Activated CD8-positive, alpha-beta memory T cell treated with anti-CD3 and anti-CD28 coated beads for 48 hours (primary cell): Measurements from ENCODE around the gene CCR5.

ENCODE experiments used
- DNase-seq, 3 experiments: peaks; one replicate each; pipeline ENCODE4 v3.0.0-alpha.2; 2020; ENCODE audit warnings: low read depth in 2 of 3, low spot score in 2 of 3

Gene CCR5

DNA sequence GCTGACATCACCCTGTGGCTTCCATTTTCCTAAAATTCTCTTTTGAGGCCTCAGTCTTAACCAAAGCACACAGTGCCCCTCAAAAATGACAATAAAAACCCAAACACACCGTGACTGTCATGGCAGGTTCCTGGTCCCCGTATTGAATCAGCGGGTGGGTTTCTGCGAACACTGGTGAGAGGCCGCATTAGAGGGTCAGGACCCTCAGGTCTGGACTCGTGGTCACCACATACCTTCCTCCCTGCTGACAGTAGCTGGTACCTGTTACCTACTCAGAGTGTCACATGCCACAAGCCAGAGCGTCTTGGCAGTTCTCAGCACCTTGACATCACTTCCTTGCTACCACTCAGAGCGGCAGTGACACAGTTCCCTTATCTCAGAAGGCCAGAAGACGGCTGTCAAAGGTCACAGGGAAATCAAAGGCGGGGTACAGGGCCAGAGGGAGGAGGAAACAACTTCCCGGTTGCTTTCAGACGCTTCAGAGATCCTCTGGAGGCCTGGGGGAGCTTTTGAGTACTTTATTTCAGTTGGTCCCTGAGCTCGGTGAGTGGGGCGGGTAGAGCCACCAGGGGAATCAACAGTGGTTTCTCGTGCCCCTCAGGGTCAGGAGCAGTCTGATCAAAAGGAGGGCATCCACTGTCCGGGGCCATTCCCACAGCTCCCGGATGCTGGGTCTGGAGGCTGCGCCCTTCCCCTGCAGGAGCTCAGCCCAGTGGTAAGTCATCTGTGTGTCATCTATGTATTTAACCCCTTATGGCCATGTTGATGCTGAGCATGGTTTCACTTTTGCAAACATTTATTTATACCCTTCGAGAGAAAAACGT is 36.3 kb downstream of the CCR5 start, which contains the start of the genes CCR5AS and CCRL2:
Gene CCR5AS, minus strand, starts transcription at position 279 of the 824 bp plus-strand sequence.
Gene CCRL2, plus strand, starts transcription at position 472 of the 824 bp plus-strand sequence. CDS start 821 bp downstream, outside the sequence.
- peak in 2 of 3 experiments; percentile 9 to 15 for DNase-seq

DNA sequence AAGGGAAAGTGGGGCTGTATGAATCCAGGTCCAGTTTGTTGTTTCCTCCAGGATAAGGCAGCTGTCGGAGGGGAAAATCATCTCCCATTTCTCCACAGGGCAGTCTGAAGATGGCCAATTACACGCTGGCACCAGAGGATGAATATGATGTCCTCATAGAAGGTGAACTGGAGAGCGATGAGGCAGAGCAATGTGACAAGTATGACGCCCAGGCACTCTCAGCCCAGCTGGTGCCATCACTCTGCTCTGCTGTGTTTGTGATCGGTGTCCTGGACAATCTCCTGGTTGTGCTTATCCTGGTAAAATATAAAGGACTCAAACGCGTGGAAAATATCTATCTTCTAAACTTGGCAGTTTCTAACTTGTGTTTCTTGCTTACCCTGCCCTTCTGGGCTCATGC is 37.2 kb downstream of the CCR5 start:
- no peak for DNase-seq

DNA sequence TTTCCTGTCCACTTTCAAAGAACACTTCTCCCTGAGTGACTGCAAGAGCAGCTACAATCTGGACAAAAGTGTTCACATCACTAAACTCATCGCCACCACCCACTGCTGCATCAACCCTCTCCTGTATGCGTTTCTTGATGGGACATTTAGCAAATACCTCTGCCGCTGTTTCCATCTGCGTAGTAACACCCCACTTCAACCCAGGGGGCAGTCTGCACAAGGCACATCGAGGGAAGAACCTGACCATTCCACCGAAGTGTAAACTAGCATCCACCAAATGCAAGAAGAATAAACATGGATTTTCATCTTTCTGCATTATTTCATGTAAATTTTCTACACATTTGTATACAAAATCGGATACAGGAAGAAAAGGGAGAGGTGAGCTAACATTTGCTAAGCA is 38.1 kb downstream of the CCR5 start:
- DNase-seq, result no peak

DNA sequence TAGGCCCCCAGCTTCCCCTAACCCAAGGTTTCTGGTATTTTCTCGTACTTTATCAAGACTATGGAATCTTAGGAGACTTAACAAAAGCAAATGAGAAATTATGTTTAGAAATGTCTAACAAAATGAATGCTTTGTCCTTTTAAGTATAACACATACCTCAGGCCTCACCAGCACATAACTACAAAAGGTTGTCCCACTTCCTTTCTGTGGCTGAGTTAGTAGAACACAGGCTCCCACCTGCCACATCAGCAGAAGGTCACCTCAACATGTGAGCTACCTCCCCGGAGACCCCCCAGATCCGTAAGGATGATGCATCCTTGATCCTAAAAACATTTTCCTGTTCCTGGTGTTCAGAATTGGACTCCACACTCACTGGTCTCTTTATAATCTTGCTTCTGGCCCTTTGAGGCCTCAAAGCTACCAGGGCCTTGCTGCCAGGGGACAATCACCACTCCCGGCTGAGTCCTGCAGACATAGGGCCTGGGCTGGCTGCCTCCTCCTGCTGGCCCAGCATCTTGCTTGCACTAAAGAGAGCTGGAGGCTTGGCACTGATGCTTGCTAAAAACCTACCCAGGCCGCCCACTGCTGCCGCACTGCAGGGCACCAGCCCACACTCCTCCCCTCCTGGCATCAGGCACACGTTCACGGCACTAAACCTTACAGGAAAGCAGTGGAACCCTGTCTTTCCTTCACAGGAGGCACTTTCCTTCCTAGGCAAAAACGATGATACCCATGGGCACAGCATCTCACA is 39.2 kb downstream of the CCR5 start:
- no peak for DNase-seq

DNA sequence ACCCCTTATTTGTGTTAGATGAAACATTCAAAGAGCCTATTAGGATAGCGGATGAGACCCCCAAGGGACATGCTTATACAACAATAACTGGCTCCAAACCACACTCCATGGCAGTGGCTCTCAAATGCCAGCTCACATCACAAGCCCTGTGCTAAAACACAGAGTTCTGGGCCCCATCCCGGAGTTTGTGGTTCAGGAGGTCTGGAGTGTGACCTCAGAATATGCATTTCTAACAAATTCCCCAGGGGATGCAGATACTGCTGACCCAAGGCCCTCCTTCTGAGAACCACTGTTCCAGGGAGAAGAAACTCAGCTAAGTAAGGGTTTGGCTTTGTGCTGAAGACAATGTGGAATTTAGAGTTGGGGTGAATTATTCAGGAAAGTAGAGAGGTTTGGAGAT is 39.9 kb downstream of the CCR5 start:
- DNase-seq, result no peak

DNA sequence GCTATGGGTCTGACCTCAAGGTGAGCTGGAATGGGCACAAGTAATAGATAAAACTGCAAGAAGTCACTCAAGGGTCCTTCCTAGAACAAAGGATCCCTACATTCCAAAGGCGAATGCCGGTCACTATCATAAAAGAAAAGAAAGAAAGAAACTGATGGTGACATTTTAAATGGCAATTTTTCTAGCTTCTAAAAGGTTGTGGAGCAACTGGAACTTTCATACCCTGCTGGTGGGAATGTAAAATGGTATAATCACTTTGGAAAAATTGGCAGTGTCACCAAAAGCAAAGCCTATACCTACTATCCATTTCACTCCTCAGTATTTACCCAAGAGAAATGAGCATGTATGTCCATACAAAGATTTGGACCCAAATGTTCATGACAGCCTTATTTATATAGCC is 40.5 kb downstream of the CCR5 start:
- no peak for DNase-seq

DNA sequence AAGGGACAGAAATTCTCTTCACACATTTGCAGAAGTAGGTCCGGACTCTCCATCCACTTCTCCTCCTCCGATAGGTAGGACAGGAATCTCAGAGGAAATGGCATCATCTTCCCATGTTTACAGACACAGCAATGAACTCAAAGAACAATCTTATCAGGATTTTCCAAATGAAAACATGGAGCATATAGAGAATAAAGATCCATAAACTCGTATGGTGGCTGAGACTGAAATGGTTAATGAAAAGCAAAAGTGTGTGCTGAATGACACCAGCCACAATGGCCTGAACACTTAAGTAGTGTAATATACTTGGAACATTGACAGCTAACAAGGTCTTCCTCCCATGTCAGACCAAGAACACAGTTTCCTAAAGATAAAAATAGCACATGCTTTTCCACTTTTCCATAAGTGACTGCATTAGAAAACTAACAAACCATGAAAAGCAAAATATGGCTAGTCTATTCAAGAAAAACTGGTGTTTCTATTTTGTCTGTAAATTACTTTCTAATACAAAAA is 42.1 kb downstream of the CCR5 start:
- no peak for DNase-seq

DNA sequence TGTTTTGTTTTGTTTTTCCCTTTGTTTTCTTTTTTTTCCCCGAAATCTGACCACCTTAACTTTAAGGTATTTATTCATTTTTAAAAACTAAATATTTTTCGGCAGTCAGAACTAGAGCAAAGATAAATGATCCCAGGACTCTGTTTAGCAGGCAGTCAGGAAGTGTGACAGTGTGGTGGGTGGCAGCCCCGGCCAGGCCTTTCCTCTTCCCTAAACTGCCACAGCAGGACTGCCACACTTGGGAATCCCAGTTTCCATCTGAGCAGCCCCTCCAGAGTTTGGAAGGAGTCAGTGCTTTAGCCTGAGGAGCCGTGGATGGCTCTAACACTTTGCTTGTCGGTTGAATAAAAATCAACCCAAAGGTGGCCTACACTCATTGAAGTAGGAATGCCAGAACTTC is 43.2 kb downstream of the CCR5 start:
- DNase-seq, result no peak

DNA sequence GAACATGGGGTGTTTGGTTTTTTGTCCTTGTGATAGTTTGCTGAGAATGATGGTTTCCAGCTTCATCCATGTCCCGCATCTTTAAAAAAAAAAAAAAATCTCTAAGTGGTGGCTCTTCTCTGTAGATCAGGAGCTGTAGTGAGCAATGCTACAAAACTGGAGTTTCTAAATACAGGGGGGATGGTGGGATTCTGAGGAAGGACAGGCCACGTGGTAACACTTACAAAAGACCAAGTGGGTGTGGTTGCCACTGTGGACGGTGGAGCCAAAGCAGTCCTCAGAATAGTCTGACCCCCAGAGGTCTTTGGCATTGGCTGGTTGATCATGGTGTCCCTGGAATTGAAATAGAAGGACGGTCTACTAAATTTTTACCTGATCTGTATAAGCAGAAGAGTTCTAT is 44.0 kb downstream of the CCR5 start:
- DNase-seq, result no peak

DNA sequence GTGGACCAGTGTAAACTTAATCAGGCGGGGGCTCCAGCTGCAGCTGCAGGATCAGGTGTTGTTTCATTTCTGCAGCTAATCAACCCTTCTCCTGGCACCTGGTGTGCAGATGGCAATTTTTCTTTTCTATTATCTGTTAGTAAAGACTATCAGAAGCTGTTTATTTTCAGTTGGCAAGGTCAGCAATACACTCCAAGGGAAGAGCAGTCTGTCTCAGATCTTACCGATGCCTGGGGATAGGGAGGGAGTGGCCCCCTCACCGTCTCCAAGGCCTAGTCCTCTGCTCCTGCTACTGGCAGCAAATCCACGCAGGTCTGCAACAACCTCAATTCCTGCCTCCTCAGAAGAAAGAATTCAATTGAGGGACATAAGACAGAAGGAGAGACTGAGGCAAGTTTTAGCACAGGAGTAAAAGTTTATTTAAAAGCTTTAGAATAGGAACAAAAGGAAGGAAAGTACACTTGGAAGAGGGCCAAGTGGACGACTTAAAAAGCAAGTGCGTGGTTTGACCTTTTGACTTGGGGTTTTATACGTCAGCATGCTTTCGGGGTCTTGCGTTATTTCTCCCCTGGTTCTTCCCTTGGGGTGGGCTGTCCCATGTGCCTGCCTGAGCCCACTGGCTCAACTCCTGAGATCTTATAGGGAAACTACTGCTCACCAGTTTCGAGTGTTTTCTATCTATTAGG is 45.5 kb downstream of the CCR5 start:
- DNase-seq, result no peak

DNA sequence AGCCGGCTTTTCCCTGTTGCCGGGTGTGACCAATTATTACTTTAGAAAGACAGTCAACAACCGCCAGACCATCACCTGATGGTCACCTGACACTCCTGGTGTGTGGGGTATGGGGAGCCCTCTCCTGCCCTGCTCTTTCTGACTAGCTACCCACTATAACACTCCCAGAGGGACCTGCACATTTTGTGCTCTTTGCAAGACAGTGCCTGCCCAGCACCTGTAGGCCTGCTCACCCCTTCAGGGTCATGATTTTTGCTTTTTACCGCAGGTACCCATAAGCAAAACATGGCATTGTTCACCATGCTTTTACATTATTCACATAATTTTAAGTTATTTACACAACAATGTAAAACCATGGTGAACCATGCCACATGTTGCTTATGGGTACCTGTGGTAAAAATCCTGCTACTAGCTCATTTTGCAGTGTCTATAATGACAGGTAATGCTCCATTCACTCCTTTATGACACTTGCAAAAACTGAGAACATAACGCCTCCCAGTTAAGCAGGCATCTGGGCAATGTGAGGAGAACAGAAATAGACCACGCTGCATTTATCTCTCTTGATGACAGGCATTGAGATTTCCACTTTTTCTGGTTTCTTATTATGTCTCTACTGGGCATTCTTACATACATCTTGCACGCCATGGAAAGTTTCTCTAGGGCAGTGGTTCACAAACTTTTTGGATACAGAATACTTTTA is 46.2 kb downstream of the CCR5 start:
- no peak for DNase-seq

DNA sequence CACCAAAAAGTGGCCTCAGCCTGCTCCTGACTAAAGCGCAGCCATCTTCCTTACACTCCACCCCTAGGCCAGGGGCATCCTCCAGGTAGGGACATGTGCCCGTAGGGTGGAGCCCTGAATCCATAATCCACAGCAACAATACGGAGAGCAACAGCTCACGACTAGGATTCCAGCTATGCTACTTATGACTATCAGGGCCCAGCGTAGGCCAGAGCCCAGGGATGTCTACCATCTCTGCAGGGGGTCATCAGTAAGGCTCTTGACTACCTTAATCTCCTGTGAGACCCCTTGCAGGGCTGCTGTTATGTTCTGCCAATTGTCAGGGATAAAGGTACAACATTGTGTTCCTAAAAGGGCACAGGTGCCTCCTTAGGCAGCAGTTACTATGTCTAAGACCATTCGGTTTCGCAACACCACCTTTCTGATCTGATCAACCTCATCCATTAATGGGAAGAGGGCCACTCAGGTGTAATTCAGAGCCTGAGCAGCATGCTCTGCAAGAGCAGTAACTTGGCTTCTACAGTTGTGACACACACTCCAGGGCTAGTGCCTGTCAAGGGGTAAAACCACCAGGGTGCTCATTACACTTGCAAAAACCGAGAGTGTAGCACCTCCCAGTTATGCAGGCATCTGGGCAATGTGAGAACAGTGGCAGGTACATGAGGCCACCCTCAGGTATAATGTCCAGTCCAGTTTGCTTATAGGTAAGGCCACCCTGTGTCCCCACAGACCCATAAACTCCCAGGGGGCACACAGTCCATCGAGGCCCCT is 47.3 kb downstream of the CCR5 start:
- DNase-seq, result no peak

DNA sequence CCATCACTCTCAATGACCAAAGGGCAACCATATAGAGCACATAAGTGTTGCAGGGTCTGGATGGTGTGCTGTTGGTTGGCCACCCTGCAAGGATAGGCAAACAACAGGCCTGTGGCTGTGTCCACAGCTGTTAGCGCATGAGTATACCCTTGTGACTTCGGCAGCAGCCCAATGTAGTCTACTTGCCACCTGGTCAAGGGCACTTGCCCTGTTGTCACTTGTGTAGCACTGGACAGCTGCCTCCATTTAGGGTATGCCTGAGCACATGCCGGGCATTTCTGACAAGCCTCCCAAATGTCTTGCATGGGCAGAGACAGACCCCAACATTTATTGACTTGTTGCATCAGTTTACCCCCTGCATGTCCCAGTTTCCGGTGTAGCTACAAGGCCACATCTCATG is 49.1 kb downstream of the CCR5 start:
- DNase-seq, result no peak

DNA sequence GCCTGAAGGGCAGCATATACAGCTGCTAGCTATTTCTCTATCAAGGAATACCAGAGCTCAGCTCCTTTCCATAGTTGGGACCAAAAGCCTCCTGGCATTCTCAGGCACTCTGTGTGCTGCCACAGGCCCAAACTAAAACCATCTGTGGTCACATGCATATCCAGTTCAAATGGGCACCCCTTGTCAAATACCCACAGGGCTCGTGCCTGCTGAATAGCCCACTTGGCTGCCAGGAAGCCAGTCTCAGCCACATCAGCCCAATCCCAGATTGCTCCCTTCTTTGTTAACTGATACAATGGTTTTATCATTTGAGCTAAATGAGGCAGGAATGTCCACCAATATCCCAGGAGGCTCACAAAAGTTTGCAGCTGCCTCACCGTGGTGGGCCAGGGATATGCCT is 50.2 kb downstream of the CCR5 start:
- no peak for DNase-seq

DNA sequence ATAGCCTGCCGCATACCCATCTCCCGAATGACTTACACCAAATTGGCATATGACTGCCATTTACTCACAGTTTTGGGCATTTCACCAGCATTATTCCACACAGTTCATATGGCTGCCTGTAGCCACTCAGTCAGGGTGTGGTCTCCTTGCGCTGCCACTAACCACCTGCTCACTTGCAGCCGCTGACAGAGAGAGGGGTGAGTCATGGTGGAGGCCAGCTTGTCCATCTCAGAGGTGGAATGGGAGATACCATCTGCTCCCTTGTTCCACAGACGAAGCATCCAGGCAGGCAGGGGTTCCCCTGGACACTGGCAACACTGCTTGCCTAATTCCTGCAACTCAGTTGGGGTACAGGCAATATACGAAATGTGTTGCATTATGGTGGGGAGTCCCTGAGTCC is 51.9 kb downstream of the CCR5 start:
- no peak for DNase-seq

DNA sequence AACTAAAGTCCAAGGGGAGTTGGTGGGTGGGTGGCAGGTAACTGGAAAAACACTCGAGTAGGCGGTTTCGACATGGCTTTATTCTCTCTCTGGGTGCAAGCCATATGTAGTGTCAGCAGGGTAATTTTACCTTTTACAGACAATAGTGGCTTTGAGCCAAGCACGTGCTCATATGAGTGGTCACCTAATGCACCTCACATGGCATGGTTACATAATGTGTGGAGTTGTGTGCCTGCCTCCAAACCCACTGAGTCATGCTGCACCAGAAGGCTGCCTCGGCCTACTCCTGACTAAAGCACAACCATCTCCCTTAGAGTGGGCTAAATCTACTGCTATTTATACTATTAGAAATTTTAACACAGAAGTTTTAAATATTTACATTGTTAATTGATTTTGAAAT is 52.8 kb downstream of the CCR5 start:
- DNase-seq, result no peak
